Measurements from ENCODE around the gene TTC34. TPM values are rescaled to one million over a fixed set of nuclear protein-coding genes. Genes with fewer than 3 reads are reported as not detected.

TTC34 gene
- total RNA-seq, 1 donor from 2014 or later, result 1.3 TPM

GRCh38 chr1:2606881-2607621 is 194.4 kb downstream of the TTC34 start:
- intact Hi-C loops (cut with micrococcal nuclease), result no loop called here

DNA sequence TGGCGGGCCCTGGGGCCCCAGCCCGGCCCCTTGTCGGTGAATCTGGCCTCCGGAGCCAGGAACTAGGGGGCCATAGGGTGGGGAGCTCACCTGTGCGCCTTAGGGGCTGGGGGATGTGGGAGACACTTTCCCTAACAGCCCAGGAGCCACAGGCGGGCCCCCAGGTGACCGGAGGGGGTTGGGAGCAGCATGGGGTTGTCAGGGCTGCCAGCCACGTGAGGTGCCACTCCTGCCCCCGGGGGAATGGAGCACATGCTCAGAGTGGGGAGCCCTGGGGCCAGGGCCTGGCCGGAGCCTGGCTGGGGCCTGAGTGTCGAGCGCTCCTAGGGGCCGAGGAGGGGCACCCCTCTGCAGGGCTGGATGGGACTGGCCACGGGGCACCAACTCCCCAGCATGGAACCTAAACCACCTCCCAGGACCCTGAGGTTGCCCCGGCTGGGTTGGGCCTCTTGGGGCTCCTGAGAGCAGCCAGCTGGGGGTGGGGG is 195.1 kb downstream of the TTC34 start:
- intact Hi-C loops (cut with micrococcal nuclease), result no loop called here

- intact Hi-C loops (cut with micrococcal nuclease), result no loop called here
Observed at GRCh38 chr1:2605509-2606395, 195.7 kb downstream of the TTC34 start.

GRCh38 chr1:2604844-2605508 is 196.5 kb downstream of the TTC34 start:
- intact Hi-C loops (cut with micrococcal nuclease), result no loop called here

- intact Hi-C loops (cut with micrococcal nuclease), result no loop called here
Observed at GRCh38 chr1:2604156-2604843, 197.2 kb downstream of the TTC34 start.

- intact Hi-C loops (cut with micrococcal nuclease), result no loop called here
Observed at GRCh38 chr1:2603521-2604155, 197.9 kb downstream of the TTC34 start.

DNA sequence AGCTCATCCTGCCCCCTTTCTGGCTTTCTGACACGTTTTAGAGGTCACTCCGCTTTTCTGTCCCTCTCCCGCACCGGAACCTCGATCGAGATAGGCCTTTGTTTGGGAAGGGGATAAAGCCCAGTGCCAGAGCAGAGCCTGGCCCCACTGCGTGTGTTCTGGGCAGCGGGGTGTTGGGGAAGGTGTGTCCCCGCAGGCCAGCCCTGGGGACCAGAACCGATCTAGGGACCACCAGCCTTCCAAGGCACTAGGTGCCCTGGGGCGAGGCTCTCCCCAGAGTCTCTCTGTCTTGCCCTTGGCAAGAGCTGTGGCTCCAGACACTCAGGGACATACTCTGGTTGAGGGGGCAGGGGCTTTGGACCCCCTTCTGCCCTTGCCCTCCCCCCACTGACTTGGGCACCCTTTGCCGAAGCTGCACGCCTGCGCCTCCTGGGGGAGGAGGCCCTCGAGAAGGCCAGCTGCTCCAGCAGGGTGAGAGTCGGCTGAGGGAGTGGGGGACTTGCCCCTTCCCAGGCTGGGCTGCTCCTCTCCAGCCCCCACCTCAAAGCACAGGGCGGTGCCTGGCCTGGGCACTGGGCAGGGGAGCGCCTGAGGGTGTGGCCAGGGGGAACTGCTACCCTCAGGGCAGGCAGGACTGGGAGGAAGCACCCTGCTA is 198.5 kb downstream of the TTC34 start:
- intact Hi-C loops (cut with micrococcal nuclease), result no loop called here

- intact Hi-C loops (cut with micrococcal nuclease), result no loop called here
Observed at GRCh38 chr1:2602311-2602835, 199.1 kb downstream of the TTC34 start.

GRCh38 chr1:2601721-2602303 is 199.7 kb downstream of the TTC34 start:
- intact Hi-C loops (cut with micrococcal nuclease), result no loop called here

DNA sequence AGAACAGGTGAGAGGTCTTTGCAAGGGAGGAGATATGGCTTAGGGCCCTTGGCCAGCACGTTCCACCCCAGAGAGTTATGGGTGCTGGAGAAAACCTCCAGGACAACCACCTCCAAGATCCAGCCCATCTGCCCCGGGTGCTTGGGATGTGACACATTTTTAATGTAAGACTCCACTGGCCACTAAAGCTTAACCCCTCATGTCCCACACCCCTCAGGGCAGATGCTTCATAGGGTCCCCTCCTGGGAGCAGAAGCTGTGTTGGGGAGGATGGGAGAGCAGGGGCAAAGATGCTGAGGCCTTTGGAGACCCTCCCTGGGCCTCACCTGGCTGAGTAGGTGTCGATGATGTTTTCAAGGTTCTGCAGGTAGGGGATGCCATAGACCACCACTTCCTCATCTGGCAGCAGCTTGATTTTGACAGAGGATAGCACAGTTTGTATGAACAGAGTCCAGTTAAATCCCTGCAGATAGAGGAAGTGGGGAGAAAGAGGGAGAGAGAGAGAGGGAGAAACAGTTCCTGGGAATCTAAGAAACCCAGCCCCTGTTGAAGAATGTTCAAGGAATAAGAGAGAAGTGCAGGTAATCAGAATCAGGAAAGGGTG is 203.1 kb downstream of the TTC34 start:
- intact Hi-C loops (cut with micrococcal nuclease), result no loop called here

DNA sequence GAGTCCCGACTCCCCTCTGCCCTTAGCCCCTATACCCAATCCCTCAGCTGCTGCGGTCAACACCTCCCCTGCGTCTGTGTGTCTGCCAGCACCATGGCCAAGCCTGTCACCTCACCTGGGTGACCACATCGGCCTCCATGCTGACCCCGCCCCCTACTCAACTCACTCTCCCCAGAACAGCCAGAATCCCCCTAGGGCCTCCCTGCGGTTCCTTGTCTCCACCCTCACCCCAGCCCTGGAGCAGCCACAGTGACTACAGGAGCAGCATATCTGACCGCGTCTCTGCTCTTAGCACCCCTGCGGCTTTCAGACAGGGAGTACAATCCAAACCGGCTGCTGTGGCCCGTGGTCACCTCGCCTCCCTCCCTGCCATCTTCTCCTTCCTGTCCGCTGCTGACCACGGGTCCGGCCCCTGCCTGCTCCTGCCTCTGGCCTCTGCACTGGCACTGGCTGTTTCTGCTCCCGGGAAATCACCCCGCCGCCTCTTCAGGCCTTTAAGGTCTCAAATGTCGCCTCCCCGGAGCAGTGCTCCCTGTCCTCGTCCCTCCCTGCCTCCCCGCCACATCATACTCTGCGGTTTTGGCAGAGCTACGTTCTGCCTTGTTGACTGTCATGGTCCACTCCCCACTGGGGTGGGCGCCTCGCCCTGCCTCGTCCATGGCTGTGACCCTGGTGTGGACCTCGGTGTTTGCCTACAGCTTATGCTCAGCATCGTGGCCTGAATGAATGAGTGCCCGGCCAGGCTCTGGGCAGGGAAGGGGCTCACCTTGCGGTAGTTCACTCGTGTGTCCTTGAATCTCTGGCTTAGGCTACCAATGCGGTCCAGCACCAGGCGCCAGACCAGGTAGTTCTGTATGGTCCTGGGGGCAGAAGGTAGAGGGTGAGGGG is 203.8 kb downstream of the TTC34 start:
- intact Hi-C loops (cut with micrococcal nuclease), result no loop called here

GRCh38 chr1:2596530-2597333 is 204.8 kb downstream of the TTC34 start:
- intact Hi-C loops (cut with micrococcal nuclease), result no loop called here

GRCh38 chr1:2595812-2596529 is 205.5 kb downstream of the TTC34 start:
- intact Hi-C loops (cut with micrococcal nuclease), result no loop called here

DNA sequence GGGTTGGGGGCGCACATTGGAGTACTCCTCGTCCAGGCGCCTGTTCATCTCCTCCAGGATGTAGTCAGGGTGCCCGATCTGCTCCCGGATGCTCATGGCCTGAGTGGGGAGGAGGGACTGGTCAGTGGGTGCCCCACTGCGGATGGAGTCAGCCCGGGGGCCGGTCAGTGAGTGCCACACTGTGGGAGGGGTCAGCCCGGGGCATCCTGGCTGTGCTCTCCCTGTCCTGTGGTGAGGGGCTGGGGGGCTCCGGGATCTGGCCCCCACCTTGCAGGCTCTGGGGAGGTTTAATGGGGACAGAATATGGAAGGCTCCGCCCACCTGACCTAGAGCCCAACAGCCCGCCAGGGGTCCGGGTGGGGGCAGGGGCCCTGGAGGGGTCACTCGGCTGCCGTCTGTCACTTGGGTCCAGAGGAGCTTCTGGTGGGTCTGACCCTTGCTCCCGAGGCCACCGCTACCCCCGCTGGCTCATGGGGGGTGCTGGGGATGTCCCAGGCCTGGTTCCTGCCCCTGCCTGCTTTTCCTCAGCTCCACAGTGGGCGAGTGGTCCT is 206.2 kb downstream of the TTC34 start:
- intact Hi-C loops (cut with micrococcal nuclease), result no loop called here

DNA sequence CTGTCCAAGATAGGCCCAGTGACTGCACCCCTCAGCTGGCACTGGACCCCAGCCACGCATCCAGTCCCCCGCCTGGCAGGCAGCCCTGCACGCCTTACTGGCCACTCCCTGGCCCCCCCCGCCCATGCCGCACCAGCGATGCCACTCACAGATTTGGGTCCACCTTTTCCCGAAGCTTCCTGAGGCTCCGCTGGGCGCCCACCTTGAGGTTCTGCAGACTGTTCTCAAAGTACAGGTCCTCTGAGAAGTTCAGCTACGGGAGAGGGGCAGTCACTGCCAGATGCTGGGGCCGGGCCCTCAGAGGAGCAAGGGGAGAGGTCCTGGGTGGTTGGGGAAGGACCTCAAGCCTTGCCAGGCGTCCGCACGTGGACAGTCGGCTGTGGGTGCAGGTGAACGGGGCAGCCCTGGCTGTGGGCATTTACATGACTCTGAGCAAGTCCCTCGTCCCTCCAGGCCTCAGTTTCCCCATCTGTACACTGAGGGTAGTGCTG is 206.8 kb downstream of the TTC34 start:
- intact Hi-C loops (cut with micrococcal nuclease), result no loop called here

DNA sequence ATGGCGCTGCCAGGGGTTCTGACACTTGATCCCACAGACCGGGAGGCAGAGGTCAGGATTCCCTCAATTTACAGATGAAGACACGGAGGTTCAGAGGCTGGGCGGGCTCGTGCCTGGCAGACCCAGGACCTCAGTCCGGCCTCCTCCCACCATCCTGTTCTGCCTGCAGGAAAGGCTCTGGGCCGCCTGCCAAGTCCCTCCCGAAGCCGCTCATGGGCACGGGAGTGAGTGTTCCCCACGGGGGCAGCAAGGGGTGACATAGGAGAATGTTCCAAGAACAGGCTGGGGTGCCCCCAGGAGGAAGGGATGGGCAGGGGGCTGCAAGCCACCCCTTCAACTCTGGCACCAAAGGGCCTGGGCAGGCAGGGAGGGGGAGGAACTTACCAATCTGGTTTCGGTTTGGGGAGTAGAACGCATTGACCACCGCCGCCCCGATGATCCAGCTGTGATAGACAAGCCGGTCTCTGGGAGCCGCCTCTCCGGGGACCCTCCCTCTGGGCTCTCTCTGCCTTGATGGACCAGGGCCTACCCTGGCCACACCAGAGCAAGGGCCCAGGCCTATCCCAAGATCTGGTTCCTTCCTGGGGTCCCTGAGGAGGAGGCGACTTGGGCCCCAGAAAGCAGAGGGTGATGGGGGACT is 207.4 kb downstream of the TTC34 start:
- intact Hi-C loops (cut with micrococcal nuclease), result no loop called here
